C4-2B (cell line): ENCODE measurements around the gene TRIM27.

Experiments used
- ZFX ChIP-seq: fragments of 450-650 bp; IDR thresholded peaks from 2 replicates; pipeline ENCODE4 v1.6.1; 2017
- TF ChIP-seq, protein P1 (sequence below): fragments of 450-650 bp; conservative IDR thresholded peaks from 2 replicates; pipeline ENCODE4 v1.5.1; 2017; ENCODE audit warnings: mild to moderate bottlenecking

DNA sequence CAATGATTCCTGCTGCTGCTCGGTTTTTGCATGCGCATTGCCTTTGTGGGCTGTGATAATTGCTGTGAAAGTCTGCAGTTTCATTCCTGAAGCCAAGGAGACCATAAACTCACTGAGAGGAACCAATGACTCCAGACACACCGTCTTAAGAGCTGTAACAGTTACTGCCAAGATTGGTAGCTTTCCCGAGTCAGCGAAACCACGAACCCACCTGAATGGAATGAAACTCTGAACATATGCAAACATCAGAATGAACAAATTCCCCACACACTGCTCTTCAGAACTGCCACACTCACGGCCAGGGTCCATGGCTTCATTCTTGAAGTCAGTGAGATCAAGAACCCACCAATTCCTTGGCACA is 37.7 kb downstream of the TRIM27 start:
- TF ChIP-seq, protein P1, sequence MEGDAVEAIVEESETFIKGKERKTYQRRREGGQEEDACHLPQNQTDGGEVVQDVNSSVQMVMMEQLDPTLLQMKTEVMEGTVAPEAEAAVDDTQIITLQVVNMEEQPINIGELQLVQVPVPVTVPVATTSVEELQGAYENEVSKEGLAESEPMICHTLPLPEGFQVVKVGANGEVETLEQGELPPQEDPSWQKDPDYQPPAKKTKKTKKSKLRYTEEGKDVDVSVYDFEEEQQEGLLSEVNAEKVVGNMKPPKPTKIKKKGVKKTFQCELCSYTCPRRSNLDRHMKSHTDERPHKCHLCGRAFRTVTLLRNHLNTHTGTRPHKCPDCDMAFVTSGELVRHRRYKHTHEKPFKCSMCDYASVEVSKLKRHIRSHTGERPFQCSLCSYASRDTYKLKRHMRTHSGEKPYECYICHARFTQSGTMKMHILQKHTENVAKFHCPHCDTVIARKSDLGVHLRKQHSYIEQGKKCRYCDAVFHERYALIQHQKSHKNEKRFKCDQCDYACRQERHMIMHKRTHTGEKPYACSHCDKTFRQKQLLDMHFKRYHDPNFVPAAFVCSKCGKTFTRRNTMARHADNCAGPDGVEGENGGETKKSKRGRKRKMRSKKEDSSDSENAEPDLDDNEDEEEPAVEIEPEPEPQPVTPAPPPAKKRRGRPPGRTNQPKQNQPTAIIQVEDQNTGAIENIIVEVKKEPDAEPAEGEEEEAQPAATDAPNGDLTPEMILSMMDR = no peak
- TF ChIP-seq ZFX = no peak
